ENCODE measurements around the gene FLNB. TPM values are rescaled to one million over a fixed set of nuclear protein-coding genes. Genes with fewer than 3 reads are reported as not detected.
"Not testable (repeated sequence)": the region's sequence is repeated elsewhere in the genome, so short reads cannot be mapped to it uniquely, and the experiment has no call there.

The FLNB gene
- total and polyA plus RNA-seq, 2 of the 8 experiments (the other 6 are each of a cell fraction or from before 2014, with no cell fraction given), result 72.3 to 118 TPM

GRCh38 chr3:58055891-58056290 is 47.7 kb downstream of the FLNB start:
- H2AFZ ChIP-seq (ENCODE audit: low read length); H4K8ac ChIP-seq (ENCODE audit: extremely low read depth, insufficient read depth, low read length); H2BK12ac ChIP-seq (ENCODE audit: low read depth, low read length); H3K18ac ChIP-seq (ENCODE audit: extremely low read depth, low read length); H3K4me3 ChIP-seq (ENCODE audit: extremely low read depth in 1 of 4, insufficient read depth in 2 of 4, low read depth in 3 of 4, low read length in 4 of 4); H3K4me2 ChIP-seq (ENCODE audit: insufficient read depth in 1 of 2, low read depth in 2 of 2, low read length in 2 of 2); H3K4ac ChIP-seq (replicated peaks; ENCODE audit: insufficient read length, low read depth, low read length); H4K5ac ChIP-seq (ENCODE audit: insufficient read length, low read depth, low read length); H3K36me3 ChIP-seq (ENCODE audit: control insufficient read depth in 2 of 4, insufficient read depth in 4 of 4, low read length in 3 of 4); H2BK20ac ChIP-seq (ENCODE audit: low read length); H2AK5ac ChIP-seq (ENCODE audit: low read depth, low read length); FAIRE-seq; H3K9ac ChIP-seq (replicated peaks in 1 of 4; ENCODE audit: extremely low read depth in 1 of 4, low read depth in 3 of 4, low read length in 3 of 4); POLR2A ChIA-PET (ENCODE audit: partially characterized antibody); DNase-seq (ENCODE audit: low read depth in 1 of 2, low spot score in 2 of 2); H2BK5ac ChIP-seq (ENCODE audit: low read depth, low read length); H4K91ac ChIP-seq (replicated peaks; ENCODE audit: insufficient read length, low read length); H3K9me3 ChIP-seq (ENCODE audit: insufficient read depth in 2 of 2, low read depth in 1 of 2, low read length in 1 of 2); H2BK15ac ChIP-seq (ENCODE audit: low read length); H3K23me2 ChIP-seq (ENCODE audit: low read depth, low read length); H3K27me3 ChIP-seq (replicated peaks in 1 of 4; ENCODE audit: control insufficient read depth in 3 of 4, extremely low read depth in 1 of 4, insufficient read depth in 3 of 4, low read length in 3 of 4); H3K14ac ChIP-seq (ENCODE audit: insufficient read length); H2BK120ac ChIP-seq (replicated peaks; ENCODE audit: low read depth, low read length); H3K23ac ChIP-seq (ENCODE audit: insufficient read length); H4K20me1 ChIP-seq (replicated peaks in 1 of 2; ENCODE audit: control insufficient read depth in 1 of 2, insufficient read depth in 2 of 2, low read length in 2 of 2); H3K27ac ChIP-seq (ENCODE audit: low read depth, low read length); CTCF ChIA-PET (ENCODE audit: partially characterized antibody); H3K56ac ChIP-seq (replicated peaks; ENCODE audit: insufficient read length, low read depth, low read length): not testable (repeated sequence)
- peaks cover 6 to 86% of the 10 kb centered on the region in 2 experiments for H3K79me2 ChIP-seq (ENCODE audit: control insufficient read depth in 1 of 2, insufficient read depth in 2 of 2, low read length in 2 of 2)
- H3K79me1 ChIP-seq (ENCODE audit: low read depth, low read length), result peaks cover 15% of the 10 kb centered on the region
- WGBS, 2 experiments (ENCODE audit: extremely low coverage in 1 of 2, insufficient coverage in 1 of 2, insufficient read length in 1 of 2, insufficient replicate concordance in 2 of 2, low coverage in 1 of 2, low lambda C conversion rate in 2 of 2, missing lambda C conversion rate in 1 of 2), result 92% methylated on average over 4 of the region's 5 CpGs; no CpG with 5 or more reads in 1 of the 2 experiments
- peaks cover 4 to 21% (median 11%) of the 10 kb centered on the region in 4 experiments for H3K4me1 ChIP-seq (replicated peaks in 1 of 4; ENCODE audit: control insufficient read depth in 3 of 4, insufficient read depth in 4 of 4, low read length in 3 of 4)
